AG20443 (cell line): Measurements from ENCODE around the gene EXOSC1.
"Not testable (repeated sequence)": the region's sequence is repeated elsewhere in the genome, so short reads cannot be mapped to it uniquely, and the experiment has no call there.

Experiments
- DNase-seq: peaks from one replicate; pipeline ENCODE4 v3.0.0; 2012; ENCODE audit warnings: low spot score, mixed read lengths

Gene EXOSC1

DNA sequence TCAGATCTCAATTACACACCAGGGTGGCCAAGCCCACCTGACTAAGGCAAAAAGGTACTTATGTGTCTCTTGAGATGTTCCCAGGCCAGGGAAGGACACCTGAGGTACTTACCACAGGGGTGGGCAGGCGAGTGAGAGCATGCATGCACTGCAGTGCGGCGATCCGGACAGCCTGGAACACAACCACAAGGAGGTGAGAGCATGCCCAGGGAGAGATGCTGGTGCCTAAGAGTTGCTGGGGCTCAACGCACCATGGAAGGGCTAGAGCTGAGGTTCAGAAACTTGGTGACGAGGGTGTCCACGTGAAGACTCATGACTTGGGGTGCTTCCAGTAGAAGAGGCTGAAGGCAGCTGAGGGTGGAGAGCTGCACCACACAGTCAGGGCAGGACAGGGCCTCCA is 13.3 kb upstream of the EXOSC1 start:
- no peak for DNase-seq

DNA sequence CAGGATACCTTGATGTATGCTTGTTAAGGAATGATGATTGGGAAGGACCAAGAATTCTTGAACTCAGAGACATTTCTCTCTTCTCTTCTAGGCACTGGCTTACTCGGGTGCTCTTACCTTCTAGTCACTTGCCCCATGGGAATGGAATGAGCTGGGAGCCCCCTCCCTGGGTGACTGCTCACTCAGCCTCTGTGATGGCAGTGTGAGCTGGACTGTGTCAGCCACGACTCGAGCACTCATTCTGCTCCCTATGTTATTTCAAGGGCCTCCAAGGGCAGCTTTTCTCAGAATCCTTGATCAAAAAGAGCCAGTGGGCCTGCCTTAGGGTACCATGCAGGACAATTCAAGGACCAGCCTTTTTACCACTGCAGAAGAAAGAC is 10.9 kb upstream of the EXOSC1 start:
- DNase-seq: no peak

DNA sequence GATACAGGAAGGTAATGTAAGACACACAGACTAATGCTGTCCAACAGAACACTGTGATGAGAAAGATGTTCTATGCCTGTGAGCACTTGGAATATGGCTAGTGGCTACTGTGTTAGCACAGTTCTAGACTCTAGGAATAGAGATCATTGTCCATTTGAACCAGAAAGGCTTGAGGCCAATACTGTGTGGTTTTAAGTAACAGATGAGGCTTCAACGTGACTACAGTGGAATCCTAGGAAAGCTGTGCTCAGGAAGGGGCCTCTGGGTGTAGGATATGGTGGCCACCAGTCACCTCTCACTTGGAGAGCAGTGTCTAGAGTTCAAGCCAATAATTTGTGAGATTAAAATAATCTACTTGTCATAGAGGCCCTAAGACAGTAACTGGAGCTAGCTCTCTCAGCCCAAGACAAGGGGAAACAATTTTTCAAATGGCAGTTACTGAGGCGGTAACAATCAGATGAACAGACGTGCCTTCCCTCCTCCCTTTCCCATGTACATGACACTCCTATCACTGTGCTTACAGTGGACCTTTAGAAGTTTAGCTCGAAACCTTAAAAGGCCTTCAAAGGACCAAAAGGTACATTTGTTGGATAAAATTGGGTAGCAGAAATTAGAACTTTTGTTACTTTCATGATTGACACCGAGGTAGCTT is 10.4 kb upstream of the EXOSC1 start:
- DNase-seq: no peak

DNA sequence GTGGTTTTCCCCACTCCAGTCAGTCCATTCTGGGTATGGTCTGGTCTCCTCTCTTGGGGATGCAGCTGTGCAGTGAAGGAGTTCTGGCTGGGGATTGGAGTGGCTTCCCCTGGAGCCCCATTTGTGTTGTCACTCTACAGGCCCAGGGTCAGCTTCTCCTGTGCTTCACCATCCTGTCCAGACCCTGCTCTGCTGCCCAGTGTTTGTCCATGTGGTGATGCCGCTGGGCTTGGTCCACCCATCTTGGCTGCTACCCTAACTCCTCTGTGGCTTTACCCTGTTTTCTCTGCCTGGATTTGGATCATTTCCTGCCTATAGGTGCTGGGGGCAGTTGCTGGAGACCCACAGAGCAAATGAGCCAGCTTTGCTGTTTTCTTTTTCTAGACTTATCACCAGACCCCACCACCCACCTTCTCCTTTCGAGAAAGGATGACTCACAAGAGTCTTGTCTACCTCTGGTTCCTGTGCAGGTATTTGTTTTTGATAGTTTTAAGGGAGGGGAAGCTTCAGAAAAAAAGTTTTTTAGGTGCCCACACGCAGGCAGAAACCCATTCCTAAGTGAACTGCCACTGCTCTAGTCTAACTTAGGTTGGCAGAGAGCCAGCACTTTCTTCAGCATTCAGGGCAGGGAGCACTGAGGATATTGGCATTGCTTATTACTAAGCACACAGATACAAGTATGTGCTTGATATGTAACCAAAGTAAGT is 8.7 kb upstream of the EXOSC1 start:
- DNase-seq: no peak

DNA sequence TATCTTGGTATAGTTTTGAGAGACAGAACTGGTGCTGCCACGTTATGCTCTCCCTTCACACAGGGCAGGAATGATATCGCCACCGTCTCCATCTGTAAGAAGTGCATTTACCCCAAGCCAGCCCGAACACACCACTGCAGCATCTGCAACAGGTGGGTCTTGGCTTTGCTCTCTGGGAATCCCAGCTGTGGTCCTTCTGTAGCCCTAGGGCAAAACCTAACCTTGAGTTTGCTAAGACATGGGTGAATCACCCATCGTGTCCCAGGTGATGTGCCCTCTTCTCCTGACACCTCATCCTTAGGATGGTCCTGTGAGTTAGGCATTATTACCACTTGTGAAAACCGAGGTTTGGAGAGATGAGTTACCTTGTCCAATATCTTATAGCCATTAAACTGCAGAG is 6.5 kb upstream of the EXOSC1 start:
- no peak for DNase-seq

DNA sequence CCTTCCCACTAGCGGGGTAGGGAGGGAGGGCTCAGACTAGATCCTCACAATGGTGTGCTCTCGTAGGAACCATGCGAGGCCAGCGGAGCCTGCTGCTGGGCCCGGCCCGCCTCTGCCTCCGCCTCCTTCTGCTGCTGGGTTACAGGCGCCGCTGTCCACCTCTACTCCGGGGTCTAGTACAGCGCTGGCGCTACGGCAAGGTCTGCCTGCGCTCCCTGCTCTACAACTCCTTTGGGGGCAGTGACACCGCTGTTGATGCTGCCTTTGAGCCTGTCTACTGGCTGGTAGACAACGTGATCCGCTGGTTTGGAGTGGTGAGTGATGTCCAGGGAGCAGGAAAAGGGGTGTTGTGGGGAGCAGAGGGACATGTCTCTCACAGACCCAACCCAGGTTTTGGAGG is 5.8 kb upstream of the EXOSC1 start:
- no peak for DNase-seq

DNA sequence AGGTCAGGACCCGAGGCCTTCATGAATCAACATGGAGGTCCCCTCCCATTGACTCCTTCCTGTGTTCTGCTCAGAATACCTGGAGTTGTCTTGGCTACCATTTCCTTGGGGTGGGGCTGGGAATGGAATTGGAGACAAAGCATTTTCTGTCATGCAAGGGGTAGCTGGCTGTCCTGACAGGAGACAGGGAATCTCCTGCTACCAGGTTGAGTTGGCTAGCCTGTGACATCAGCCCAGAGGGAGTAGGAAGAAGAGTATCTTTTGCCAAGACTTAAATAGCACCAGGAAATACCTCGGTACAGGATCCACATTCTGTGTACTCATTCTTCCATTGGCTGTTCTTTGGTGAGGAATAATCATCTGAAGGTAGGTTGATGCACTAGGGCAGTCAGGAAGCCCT is 5.0 kb upstream of the EXOSC1 start:
- no peak for DNase-seq

DNA sequence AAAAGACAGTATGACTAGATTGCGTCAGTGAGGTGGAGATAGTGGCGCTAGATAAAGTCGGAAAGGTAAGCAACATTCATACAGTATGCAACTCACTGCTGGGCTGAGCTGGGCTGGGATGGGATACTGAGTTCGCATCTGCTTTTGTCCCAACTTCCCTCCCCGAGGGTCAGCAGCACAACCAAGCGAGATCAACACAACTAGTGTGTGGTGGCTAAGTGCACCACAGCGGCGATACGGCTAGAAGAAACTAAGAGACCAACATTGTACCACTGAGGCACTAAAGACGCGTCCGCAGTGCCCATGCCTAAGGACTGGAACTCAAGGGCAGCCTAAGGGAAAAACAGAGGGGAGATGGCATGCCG is 467 bp downstream of the EXOSC1 start:
- DNase-seq: no peak

DNA sequence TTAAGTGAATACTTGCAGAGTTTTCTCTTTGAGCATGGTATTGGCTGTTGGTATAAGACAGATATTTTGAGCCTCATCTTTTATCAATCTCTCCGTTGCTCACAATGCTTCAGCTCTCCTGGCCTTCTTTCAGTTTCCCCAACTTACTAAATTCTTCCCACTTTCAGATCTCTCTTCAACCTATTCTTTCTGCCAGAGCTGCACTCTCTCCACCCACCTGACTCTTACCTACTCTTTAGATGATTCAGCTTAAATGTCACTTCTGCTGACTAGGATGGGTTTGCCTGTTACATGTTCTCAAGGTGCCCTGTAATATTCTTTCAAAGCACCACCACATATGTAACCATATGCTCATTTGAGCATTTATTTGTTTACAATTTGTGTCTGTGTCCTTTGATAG is 1.6 kb downstream of the EXOSC1 start:
- no peak for DNase-seq

DNA sequence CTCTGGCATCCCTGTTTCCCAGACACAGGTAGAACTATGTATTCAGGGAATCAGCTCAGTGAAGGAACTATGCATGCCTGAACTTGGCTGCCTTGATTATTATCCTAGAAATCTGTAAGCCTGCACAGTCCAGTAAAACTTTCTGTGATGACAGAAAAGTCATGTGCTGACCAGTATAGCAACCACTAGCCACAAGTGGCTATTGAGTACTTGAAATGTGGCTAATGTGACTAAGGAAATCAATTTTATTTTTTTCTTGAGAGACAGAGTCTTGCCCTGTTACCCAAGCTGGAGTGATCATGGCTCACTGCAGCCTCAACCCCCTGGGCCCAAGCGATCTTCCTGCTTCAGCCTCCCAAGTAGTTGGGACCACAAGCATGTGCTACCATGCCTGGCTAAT is 3.5 kb downstream of the EXOSC1 start:
- DNase-seq: no peak

DNA sequence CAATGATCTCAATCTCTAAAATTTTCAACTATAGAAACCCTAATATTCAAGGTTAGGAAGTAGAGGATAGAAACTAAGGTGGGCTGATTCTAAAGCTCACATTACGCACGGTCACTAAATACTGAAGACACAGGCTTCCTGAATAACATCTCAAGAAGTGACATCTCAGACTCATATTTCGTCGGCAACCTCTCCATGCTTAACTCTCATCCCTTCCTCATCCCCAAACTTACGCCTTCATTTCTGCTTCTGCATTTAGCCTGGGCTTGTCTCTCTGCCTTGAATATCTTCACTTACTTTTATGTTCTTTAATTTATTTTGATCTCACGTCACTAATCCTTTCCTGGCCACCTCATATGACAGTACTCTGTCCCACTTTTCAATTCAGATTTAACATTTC is 10.6 kb downstream of the EXOSC1 start:
- no peak for DNase-seq

DNA sequence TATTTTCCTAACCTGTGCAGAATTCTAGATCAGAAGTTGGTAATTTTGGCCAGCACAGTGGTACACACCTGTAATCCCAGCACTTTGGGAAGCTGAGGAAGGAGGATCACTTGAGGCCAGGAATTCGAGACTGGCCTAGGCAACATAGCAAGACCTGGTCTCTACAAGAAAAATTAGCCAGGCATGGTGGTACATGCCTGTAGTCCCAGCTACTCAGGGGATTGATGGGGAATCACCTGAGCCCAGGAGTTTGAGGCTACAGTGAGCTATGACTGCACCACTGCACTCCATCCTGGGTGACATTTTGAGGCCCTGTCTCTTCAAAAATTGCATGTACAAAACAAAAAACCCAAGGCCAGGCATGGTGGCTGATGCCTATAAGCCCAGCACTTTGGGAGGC is 11.2 kb downstream of the EXOSC1 start:
- no peak for DNase-seq

DNA sequence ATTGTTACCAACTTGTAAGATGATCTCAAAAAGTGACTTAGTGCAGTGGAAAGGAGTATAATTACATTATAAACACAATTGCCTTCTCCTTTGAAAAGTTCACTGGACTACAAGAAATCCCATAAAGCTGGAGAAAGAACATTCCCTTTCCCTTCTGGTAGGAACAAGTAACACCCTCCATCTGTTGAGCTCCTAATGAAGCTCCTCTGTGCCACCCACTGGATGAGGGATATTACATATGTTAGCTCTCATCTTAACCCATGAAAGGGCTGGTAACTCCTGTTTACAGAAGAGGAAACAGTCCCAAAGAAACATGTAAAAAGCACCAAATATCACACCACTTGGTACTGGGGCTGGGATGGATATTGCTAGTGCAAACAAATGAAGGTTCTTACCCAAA is 11.8 kb downstream of the EXOSC1 start:
- DNase-seq: no peak

DNA sequence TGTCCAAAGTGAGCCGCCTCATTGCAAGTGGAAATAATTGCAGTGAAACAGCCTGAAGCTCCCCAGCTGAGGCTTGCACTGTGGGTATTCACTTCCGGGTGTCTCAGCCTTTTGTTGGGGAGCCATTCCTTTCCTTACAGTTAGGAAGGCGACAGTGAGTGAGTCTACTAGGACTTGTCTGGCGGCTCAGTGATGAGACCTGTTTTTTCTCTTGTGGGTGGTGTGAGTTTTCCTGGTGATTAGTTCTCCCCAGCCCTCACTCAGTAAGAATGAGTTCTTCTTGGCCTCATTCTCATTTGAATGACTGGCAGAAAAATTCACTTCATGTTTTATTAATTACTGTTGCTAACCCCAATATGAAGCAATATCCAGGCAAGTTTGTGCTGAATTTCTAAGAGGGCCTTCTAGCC is 17.2 kb downstream of the EXOSC1 start:
- peak; percentile 40 for DNase-seq

DNA sequence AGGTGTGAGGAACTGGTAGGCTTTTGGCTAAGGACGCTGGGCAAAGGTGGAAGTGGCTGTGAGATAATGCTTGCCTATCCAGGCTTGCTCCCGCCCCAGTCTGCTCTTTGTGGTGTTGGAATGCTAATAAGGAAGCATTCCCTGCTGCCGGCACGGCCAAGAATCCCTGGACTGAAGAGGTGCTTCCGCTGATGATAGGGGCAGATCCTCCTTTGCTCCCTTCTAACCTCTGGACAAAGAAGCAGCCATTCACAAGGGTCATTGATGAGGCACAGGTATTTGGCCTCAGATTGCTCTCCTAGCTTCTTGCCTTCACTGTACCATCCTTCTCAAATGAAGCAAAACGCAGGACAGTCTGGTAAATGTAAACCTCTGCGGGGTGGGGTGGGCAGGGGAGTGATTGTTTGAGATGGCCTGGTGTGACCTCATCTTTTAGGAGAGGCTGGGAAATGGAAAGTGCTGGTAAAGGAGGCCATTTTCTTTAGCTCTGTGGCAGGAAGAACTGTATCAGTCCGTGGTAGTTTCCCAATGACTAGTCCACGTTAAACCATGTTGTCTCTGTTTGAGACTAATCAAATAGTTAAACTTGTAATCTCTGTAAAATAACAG is 18.1 kb downstream of the EXOSC1 start:
- peak; percentile 27 for DNase-seq

DNA sequence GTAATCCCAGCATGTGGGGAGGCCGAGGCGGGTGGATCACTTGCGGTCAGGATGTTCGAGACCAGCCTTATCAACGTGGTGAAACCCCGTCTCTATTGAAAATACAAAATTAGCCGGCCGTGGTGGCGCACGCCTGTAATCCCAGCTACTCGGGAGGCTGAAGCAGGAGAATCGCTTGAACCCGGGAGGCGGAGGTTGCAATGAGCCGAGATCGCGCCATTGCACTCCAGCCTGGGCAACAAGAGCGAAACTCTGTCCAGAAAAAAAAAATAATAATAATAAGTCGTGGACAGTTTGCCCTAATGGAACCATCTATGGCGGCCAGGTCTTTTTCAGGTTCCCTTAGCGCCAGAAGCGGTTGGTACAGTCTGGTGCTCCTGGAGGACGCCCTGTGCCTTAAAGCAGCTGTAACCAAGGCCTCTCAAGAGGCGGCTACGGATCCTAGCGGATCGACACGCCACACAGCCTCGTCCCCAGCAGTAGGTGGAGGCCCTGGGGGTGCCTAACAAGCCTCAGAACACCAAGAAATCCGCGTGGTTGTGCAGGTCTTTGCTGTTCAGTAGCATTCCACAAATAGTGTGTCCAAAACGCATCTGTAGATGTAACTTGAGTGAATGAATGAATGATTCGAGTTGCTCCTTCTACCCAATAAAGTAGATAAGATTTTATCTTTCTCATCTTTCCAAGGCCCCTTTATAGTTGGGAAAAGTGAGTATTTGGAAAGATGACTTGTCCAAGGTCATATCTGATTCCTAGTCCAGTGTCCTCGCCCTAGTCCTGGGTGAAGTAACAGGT is 18.8 kb downstream of the EXOSC1 start:
- DNase-seq: no peak

DNA sequence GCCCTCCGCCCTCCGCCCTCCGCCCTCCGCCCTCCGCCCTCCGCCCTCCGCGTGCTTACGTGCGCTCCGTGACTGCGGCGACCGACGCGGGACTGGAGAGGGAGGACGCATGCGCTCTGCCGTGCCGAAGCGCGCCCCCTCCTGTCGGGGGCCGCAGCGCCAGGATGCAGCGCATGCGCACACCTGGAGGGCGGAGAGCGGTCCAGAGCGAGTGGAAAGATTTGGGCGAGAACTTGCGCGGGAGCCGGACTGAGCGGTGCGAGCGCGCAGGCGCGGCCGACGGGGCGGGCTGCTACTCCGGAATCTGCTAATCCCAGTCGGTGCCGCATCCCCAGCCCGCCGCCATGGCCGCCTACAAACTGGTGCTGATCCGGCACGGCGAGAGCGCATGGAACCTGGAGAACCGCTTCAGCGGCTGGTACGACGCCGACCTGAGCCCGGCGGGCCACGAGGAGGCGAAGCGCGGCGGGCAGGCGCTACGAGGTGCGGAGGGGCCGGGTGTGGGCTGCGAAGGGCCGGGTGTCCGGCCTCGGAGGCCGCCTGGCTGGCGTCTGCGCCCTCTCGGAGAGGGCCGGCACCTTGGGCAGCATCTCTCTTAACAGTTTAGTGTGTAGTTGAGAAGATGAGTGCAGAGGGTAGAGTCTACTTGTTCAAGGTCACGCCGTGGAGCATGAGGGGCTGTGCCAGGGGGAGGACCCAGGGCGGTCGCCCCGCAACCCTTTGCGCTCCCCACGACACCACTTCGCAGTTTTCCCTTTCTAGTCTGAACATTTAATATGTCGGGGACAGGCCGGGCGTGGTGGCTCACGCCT is 19.6 kb downstream of the EXOSC1 start, which contains the start of gene PGAM1:
Gene PGAM1, plus strand, starts transcription at position 228 of the 812 bp plus-strand sequence. Its CDS starts 117 bp downstream, at position 345.
- peak; percentile 100 for DNase-seq

DNA sequence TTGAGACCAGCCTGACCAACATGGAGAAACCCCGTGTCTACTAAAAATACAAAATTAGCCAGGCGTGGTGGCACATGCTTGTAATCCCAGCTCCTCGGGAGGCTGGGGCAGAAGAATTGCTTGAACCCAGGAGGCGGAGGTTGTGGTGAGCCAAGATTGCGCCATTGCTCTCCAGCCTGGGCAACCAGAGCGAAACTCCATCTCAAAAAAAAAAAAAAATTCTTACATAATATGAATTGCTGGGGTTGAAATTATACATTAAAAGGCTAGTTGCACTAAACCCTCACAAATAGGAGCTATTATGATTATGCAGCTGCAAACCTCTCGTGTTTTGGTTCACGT is 22.1 kb downstream of the EXOSC1 start:
- not testable (repeated sequence) for DNase-seq

DNA sequence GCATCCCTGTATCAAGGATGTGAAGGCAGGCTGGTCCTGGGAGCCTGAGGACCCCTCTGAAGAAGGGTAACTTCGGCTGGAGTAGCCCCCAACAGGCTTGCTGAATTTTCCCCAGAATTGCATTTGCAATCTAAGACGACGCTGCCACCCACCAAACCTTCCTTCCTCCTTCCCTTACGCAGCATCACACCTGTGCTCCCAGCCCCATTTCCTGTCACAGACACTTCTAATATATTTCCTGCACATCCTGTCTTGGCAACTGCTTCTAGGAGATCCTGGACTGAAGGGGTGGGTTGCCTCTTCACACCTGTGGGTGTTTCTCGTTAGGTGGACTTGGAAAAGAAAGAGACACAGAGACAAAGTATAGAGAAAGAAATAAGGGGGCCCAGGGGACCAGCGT is 29.2 kb downstream of the EXOSC1 start:
- DNase-seq: no peak

DNA sequence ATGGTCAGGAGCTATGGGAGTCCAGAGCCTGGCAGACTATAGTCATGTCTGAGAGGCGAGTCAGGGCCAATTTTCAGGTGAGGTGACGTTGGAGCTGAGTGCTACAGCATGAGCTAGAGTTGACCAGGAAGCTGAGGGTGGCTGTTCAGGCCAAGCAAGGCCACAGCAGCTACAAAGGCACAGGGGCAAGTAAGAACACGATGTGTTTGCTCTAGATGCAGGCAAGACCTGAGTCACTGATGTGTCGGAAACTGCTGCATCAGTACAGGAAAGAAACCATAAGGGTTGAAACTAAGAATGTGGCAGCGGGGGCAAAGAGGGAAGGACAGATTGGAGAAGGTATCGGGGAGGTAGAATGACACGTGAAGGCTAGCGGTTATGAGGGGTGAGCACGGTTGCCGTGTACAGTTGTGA is 32.9 kb downstream of the EXOSC1 start:
- no peak for DNase-seq

DNA sequence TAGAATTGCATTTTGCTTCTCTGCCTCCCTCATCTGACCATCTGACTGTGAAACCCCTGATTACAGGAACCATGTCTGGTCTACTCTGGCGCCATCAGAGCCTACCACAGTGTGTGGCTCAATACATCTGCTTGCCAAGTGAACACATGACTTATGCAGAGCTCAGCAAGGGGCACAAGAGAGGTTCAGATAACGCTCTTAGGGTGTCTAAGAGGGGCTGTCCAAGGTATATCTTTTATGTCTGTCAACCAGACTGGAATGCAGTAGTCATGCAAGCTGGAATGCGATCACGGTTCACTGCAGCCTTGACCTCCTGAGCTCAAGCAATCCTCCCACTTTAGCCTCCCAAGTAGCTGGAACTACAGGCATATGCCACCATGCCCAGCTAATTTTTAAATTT is 34.4 kb downstream of the EXOSC1 start:
- DNase-seq: no peak

DNA sequence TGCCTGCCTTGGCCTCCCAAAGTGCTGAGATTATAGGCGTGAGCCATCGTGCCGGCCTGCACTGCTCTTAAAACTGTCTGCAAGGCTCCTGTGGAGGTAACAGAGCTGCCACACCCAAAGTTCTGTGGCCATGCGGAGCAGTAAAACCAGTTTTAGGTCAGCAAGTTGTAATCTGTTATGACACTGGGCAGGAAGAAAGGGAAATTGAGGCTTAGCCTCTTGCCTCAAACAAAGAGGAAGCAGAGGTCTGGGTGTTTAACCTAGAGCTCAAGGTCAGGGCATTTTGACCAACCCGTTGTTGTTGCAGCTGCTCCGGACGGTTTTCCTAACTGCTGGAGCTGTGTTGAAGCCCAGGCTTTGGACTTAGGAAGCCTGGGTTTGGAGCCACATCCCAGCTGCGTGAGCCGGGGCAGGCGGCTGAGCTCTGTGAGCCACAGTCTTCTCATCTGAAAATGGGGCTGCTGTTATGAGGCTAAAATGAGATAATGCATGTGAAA is 37.3 kb downstream of the EXOSC1 start:
- no peak for DNase-seq
